ENCODE data around the gene KAT6B.
"Not testable (repeated sequence)": the region's sequence is repeated elsewhere in the genome, so short reads cannot be mapped to it uniquely, and the experiment has no call there.

Gene KAT6B

GRCh38 chr10:74873803-74874454 is 47.5 kb downstream of the KAT6B start:
- no peak for TF ChIP-seq CTCF (IDR thresholded peaks at IDR 0.05; ENCODE audit: low read depth, low read length, missing control alignments)
- H3K4me3 ChIP-seq (ENCODE audit: low read depth, low read length): no peak overlapping the region
- no peak for DNase-seq (ENCODE audit: low read depth)
- in situ Hi-C loops (cut with HindIII; ENCODE audit: low sequenced_read_pairs): no loop called here

- H3K4me3 ChIP-seq (ENCODE audit: low read depth, low read length): no peak overlapping the region
- in situ Hi-C loops (cut with HindIII; ENCODE audit: low sequenced_read_pairs): no loop called here
- TF ChIP-seq CTCF (IDR thresholded peaks at IDR 0.05; ENCODE audit: low read depth, low read length, missing control alignments): no peak
- DNase-seq (ENCODE audit: low read depth): no peak
Measured at GRCh38 chr10:74874649-74875048, 48.2 kb downstream of the KAT6B start.

- TF ChIP-seq CTCF (IDR thresholded peaks at IDR 0.05; ENCODE audit: low read depth, low read length, missing control alignments): no peak
- H3K4me3 ChIP-seq (ENCODE audit: low read depth, low read length): no peak overlapping the region
- in situ Hi-C loops (cut with HindIII; ENCODE audit: low sequenced_read_pairs): no loop called here
- DNase-seq (ENCODE audit: low read depth): no peak
Measured at GRCh38 chr10:74875068-74875467, 48.7 kb downstream of the KAT6B start.

GRCh38 chr10:74875966-74876365 is 49.6 kb downstream of the KAT6B start:
- H3K4me3 ChIP-seq (ENCODE audit: low read depth, low read length): no peak overlapping the region
- in situ Hi-C loops (cut with HindIII; ENCODE audit: low sequenced_read_pairs): no loop called here
- no peak for TF ChIP-seq CTCF (IDR thresholded peaks at IDR 0.05; ENCODE audit: low read depth, low read length, missing control alignments)
- DNase-seq (ENCODE audit: low read depth): no peak

GRCh38 chr10:74877054-74877453 is 50.7 kb downstream of the KAT6B start:
- DNase-seq (ENCODE audit: low read depth); in situ Hi-C loops (cut with HindIII; ENCODE audit: low sequenced_read_pairs); H3K4me3 ChIP-seq (ENCODE audit: low read depth, low read length): not testable (repeated sequence)

GRCh38 chr10:74877898-74878297 is 51.5 kb downstream of the KAT6B start:
- no peak for DNase-seq (ENCODE audit: low read depth)
- no peak for TF ChIP-seq CTCF (IDR thresholded peaks at IDR 0.05; ENCODE audit: low read depth, low read length, missing control alignments)
- no peak overlapping the region for H3K4me3 ChIP-seq (ENCODE audit: low read depth, low read length)
- in situ Hi-C loops (cut with HindIII; ENCODE audit: low sequenced_read_pairs): no loop called here

GRCh38 chr10:74880041-74880440 is 53.6 kb downstream of the KAT6B start:
- H3K4me3 ChIP-seq (ENCODE audit: low read depth, low read length): no peak overlapping the region
- in situ Hi-C loops (cut with HindIII; ENCODE audit: low sequenced_read_pairs): no loop called here
- no peak for TF ChIP-seq CTCF (IDR thresholded peaks at IDR 0.05; ENCODE audit: low read depth, low read length, missing control alignments)
- no peak for DNase-seq (ENCODE audit: low read depth)

Measured in astrocyte of the cerebellum (primary cell).